ENCODE results near the gene PTPRG. TPM values are rescaled to one million over a fixed set of nuclear protein-coding genes. Genes with fewer than 3 reads are reported as not detected.

The PTPRG gene
- total RNA-seq, 1 donor = 148 TPM

DNA sequence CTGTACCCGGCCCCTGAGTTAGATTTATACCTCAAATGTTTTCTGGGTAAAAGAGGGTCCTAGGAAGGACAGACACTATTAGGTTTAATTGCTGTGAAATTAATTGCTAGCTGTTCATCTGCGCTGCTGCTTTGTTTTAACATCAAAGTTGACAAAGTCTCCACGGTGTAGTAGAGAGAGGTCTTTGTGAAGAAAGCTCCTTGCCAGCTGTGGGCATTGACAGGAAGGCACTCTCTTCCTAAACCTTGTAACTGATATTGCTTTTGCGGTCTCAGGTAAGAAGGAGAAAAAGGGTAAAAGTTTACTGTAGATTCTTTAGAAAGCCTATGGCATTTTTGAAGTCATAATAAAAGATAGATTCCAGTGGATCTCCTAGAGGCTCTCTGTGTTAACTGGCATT, 68.1 kb downstream of the PTPRG start:
- Histone ChIP-seq H3K79me2 (ENCODE audit: insufficient read depth, low read length) (peaks cover 23% of the 10 kb centered on the region), H3K27ac (ENCODE audit: low read depth, low read length) (no peak overlapping the region), H3K36me3 (ENCODE audit: insufficient read depth, low read length) (no peaks in the 10 kb centered on the region), H3K9me3 (ENCODE audit: low read depth, low read length) (no peaks in the 10 kb centered on the region), H2AFZ (ENCODE audit: low read length) (no peak overlapping the region), H3K4me1 (ENCODE audit: insufficient read depth, low read length) (peaks cover 32% of the 10 kb centered on the region), H3K4me2 (ENCODE audit: insufficient read depth, low read length) (no peak overlapping the region), H3K27me3 (ENCODE audit: insufficient read depth, low read length) (no peaks in the 10 kb centered on the region), H3K4me3 (ENCODE audit: insufficient read depth, low read length) (no peak overlapping the region), H4K20me1 (ENCODE audit: insufficient read depth, low read length) (no peaks in the 10 kb centered on the region)
- TF ChIP-seq, protein P1, sequence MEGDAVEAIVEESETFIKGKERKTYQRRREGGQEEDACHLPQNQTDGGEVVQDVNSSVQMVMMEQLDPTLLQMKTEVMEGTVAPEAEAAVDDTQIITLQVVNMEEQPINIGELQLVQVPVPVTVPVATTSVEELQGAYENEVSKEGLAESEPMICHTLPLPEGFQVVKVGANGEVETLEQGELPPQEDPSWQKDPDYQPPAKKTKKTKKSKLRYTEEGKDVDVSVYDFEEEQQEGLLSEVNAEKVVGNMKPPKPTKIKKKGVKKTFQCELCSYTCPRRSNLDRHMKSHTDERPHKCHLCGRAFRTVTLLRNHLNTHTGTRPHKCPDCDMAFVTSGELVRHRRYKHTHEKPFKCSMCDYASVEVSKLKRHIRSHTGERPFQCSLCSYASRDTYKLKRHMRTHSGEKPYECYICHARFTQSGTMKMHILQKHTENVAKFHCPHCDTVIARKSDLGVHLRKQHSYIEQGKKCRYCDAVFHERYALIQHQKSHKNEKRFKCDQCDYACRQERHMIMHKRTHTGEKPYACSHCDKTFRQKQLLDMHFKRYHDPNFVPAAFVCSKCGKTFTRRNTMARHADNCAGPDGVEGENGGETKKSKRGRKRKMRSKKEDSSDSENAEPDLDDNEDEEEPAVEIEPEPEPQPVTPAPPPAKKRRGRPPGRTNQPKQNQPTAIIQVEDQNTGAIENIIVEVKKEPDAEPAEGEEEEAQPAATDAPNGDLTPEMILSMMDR (IDR thresholded peaks at IDR 0.05; ENCODE audit: extremely low read depth, low read depth, low read length) = no peak
- DNase-seq (ENCODE audit: insufficient read length, low spot score, missing footprints) = no peak

DNA sequence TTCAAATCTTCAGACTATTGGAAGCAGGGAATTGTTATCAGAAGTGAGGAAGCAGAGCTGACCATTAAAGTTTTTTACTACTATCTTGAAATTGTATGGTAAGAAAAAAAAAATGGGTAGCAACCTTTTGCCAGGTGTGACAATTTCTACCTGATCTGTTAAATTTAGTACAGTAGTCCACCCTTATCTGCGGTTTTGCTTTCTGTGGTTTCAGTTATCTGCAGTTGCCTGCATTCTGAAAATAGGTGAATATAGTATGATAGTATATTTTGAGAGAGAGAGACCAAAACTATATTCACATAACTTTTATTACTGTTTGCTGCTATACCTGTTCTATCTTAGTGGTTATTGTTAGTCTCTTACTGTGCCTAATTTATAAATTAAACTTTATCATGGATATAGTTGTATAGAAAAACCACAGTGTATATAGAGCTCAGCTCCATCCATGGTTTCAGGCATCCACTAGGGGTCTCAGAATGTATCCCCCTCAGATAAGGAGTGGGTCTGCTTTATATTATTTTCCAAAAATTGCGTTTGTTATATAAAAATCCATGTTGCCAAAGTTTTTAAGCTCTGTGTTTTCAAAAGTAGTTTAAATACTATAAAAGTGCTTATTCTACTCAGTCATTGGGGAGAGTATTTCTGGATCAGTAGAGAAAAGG, 69.9 kb downstream of the PTPRG start:
- DNase-seq (ENCODE audit: insufficient read length, low spot score, missing footprints) = no peak
- Histone ChIP-seq H3K27me3 (ENCODE audit: insufficient read depth, low read length) (no peaks in the 10 kb centered on the region), H3K9me3 (ENCODE audit: low read depth, low read length) (no peaks in the 10 kb centered on the region), H3K36me3 (ENCODE audit: insufficient read depth, low read length) (no peaks in the 10 kb centered on the region), H3K4me2 (ENCODE audit: insufficient read depth, low read length) (no peak overlapping the region), H2AFZ (ENCODE audit: low read length) (no peak overlapping the region), H4K20me1 (ENCODE audit: insufficient read depth, low read length) (no peaks in the 10 kb centered on the region), H3K79me2 (ENCODE audit: insufficient read depth, low read length) (peaks cover 28% of the 10 kb centered on the region), H3K27ac (ENCODE audit: low read depth, low read length) (no peak overlapping the region), H3K4me1 (ENCODE audit: insufficient read depth, low read length) (peaks cover 36% of the 10 kb centered on the region), H3K4me3 (ENCODE audit: insufficient read depth, low read length) (no peak overlapping the region)
- TF ChIP-seq, protein P1 (IDR thresholded peaks at IDR 0.05; ENCODE audit: extremely low read depth, low read depth, low read length) = no peak

DNA sequence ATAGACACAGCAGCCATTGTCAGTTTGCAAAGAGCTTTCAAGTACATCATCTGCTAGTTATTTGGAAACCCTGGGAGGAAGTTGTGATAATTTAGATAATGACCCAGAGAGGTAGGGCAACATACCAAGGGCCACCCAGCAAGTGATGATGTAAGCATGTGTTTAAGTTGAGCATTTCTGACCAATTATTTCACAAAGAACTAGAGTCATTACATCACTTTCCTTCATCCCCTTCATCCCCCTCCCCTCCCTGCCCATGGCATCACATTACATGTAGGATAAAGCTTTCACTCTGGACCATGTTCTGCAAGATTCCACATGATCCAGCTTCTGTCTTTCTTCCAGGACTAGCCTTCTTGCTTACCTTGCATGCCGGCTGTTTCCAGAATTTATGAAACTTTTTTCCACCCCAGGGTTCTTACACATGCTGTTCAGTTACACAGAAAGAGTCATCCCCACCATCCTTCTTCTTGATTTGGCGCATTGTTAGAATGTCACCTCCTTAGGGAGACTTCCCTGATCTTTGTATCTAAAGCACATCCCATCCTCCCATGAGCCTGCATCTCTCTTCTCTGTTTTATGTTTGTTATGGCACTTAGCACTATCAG, 71.3 kb downstream of the PTPRG start:
- Histone ChIP-seq H3K79me2 (ENCODE audit: insufficient read depth, low read length) (peaks cover 28% of the 10 kb centered on the region), H3K27me3 (ENCODE audit: insufficient read depth, low read length) (no peaks in the 10 kb centered on the region), H3K4me1 (ENCODE audit: insufficient read depth, low read length) (peaks cover 34% of the 10 kb centered on the region), H3K27ac (ENCODE audit: low read depth, low read length) (no peak overlapping the region), H2AFZ (ENCODE audit: low read length) (no peak overlapping the region), H3K9me3 (ENCODE audit: low read depth, low read length) (no peaks in the 10 kb centered on the region), H4K20me1 (ENCODE audit: insufficient read depth, low read length) (no peaks in the 10 kb centered on the region), H3K4me3 (ENCODE audit: insufficient read depth, low read length) (no peak overlapping the region), H3K4me2 (ENCODE audit: insufficient read depth, low read length) (no peak overlapping the region), H3K36me3 (ENCODE audit: insufficient read depth, low read length) (no peaks in the 10 kb centered on the region)
- TF ChIP-seq, protein P1 (IDR thresholded peaks at IDR 0.05; ENCODE audit: extremely low read depth, low read depth, low read length) = no peak
- no peak for DNase-seq (ENCODE audit: insufficient read length, low spot score, missing footprints)

DNA sequence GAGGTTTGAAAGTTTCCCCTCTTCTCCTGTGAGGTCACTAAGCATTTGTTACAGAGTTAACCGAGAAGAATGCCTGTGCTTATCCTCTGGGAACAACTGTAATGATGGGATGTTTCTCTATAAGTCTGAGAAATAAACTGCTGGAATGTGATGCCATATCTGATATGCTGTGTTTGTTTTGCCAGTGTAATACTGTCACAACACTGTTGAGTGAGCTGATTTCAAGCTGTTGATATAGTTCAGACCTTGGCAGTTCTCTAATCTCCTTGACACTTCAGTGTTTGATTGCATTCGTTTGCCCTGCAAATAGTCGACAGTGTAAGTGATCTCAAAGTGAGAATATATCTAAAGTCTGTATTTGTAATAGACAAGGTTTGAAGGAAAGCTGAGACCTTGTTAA, 73.3 kb downstream of the PTPRG start:
- no peaks in the 10 kb centered on the region for H3K27me3 ChIP-seq (ENCODE audit: insufficient read depth, low read length)
- no peaks in the 10 kb centered on the region for H4K20me1 ChIP-seq (ENCODE audit: insufficient read depth, low read length)
- no peak overlapping the region for H3K4me3 ChIP-seq (ENCODE audit: insufficient read depth, low read length)
- peaks cover 25% of the 10 kb centered on the region for H3K79me2 ChIP-seq (ENCODE audit: insufficient read depth, low read length)
- TF ChIP-seq, protein P1 (IDR thresholded peaks at IDR 0.05; ENCODE audit: extremely low read depth, low read depth, low read length) = no peak
- no peak for DNase-seq (ENCODE audit: insufficient read length, low spot score, missing footprints)
- no peaks in the 10 kb centered on the region for H3K36me3 ChIP-seq (ENCODE audit: insufficient read depth, low read length)
- H2AFZ ChIP-seq (ENCODE audit: low read length) = no peak overlapping the region
- H3K9me3 ChIP-seq (ENCODE audit: low read depth, low read length) = no peaks in the 10 kb centered on the region
- H3K4me1 ChIP-seq (ENCODE audit: insufficient read depth, low read length) = peaks cover 31% of the 10 kb centered on the region
- no peak overlapping the region for H3K27ac ChIP-seq (ENCODE audit: low read depth, low read length)
- no peak overlapping the region for H3K4me2 ChIP-seq (ENCODE audit: insufficient read depth, low read length)

Measured in osteoblast (primary cell).